Testis (tissue), 3 donors: ENCODE data around the gene MRTO4. TPM values are rescaled to one million over a fixed set of nuclear protein-coding genes. Genes with fewer than 3 reads are reported as not detected.

Source experiments
- DNase-seq: peaks from one replicate; pipeline ENCODE4 v3.0.0-alpha.2; 2019
- H3K27ac ChIP-seq, 2 donors: fragments of 200-600 bp; sonication (generic); one replicate each; pipeline ENCODE4 v1.5.1; 2019
- H3K27me3 ChIP-seq: fragments of 200-600 bp; sonication (generic); one replicate; pipeline ENCODE4 v1.5.1; 2019
- H3K36me3 ChIP-seq: fragments of 200-600 bp; sonication (generic); one replicate; pipeline ENCODE4 v1.5.1; 2017; ENCODE audit warnings: low read depth; ENCODE audit errors: missing control alignments
- H3K4me1 ChIP-seq: fragments of 200-600 bp; sonication (generic); one replicate; pipeline ENCODE4 v1.5.1; 2019
- H3K4me3 ChIP-seq, 2 donors: fragments of 200-600 bp; sonication (generic); one replicate each; pipeline ENCODE4 v1.5.1; 2017 to 2019
- H3K9me3 ChIP-seq: fragments of 200-600 bp; sonication (generic); one replicate; pipeline ENCODE4 v1.5.1; 2017
- POLR2A ChIP-seq: fragments of 450-650 bp; IDR thresholded peaks from one replicate; pipeline ENCODE4 v1.6.1; 2017; ENCODE audit warnings: antibody characterized with exemption, mild to moderate bottlenecking, moderate library complexity
- WGBS, 2 donors: methylation state at CpG; one replicate each; pipeline ENCODE4 v1.1.5; 2018; 5-methylcytosine and 5-hydroxymethylcytosine counted together
- intact Hi-C: fragments of 100-400 bp; cut with DNase I; formaldehyde crosslinking; loops from one replicate; pipeline ENCODE4 v1.15.1; 2023; ENCODE audit warnings: low total_unique reads
- polyA plus RNA-seq: library from polyadenylated mRNA; stranded (reverse); fragments of 350-450 nt; fragmentation: Illumina TruSeq; extraction: RNeasy Lipid Tissue Mini Kit (QIAGEN cat#74804); gene quantifications from one replicate; pipeline ENCODE4 v1.2.3, GENCODE V29; 2014; ENCODE audit warnings: low read depth, low replicate concordance; ENCODE audit not compliant: insufficient read depth
- small RNA-seq, 2 donors: library from RNA; depleted of rRNA; stranded (forward); fragments of <200 nt; gene quantifications; one replicate each; pipeline ENCODE3, GENCODE V24; 2016
- total RNA-seq, 2 donors: library from RNA; depleted of rRNA; stranded (reverse); fragments of >200 nt; gene quantifications; one replicate each; pipeline ENCODE4 v1.2.3, GENCODE V29; 2016
- TF ChIP-seq, protein P1 (sequence below), 3 experiments: fragments of 450-650 bp in 2 of 3; fragments of 200-600 bp in 1 of 3; sonication (generic) in 1 of 3; IDR thresholded peaks; one replicate each; pipeline ENCODE4 v1.5.1; 2016 to 2019; ENCODE audit warnings: antibody characterized with exemption in 3 of 3, mild to moderate bottlenecking in 2 of 3, moderate library complexity in 1 of 3

Gene MRTO4
- total and polyA plus RNA-seq, 3 donors from 2014 or later = 25.8 to 46.4 (median 36.9) TPM

DNA sequence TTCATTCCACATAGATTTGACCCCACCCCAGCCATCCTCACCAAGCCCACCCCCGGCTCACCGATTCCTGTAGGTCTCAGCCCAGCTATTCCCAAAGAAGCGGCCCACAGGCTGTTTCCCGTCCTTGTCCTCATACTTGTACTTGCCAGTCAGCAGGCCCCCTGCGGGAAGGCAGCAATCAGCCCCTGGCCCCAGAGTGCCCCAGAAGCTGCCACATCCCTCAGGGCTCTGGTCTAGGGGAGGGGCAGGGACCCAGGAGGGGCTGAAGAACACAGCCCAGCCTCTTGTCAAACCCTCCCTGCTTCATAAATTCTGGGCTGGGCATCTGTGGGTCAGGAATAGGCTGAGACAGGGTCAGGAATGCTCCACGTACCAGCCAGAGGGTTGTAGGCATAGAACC lies 55.3 kb downstream of the MRTO4 start:
- DNase-seq = no peak
- WGBS, 2 donors = 95 to 97% methylated on average over 5 to 6 of the region's 6 CpGs
- Histone ChIP-seq H3K4me1 (peaks cover 8% of the 10 kb centered on the region), H3K4me3 (no peak overlapping the region), H3K9me3 (no peaks in the 10 kb centered on the region), H3K27ac (no peak overlapping the region), H3K27me3 (no peaks in the 10 kb centered on the region), H3K36me3 (no peaks in the 10 kb centered on the region)
- intact Hi-C loops = no loop called here
- TF ChIP-seq, protein P1, sequence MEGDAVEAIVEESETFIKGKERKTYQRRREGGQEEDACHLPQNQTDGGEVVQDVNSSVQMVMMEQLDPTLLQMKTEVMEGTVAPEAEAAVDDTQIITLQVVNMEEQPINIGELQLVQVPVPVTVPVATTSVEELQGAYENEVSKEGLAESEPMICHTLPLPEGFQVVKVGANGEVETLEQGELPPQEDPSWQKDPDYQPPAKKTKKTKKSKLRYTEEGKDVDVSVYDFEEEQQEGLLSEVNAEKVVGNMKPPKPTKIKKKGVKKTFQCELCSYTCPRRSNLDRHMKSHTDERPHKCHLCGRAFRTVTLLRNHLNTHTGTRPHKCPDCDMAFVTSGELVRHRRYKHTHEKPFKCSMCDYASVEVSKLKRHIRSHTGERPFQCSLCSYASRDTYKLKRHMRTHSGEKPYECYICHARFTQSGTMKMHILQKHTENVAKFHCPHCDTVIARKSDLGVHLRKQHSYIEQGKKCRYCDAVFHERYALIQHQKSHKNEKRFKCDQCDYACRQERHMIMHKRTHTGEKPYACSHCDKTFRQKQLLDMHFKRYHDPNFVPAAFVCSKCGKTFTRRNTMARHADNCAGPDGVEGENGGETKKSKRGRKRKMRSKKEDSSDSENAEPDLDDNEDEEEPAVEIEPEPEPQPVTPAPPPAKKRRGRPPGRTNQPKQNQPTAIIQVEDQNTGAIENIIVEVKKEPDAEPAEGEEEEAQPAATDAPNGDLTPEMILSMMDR (IDR thresholded peaks at IDR 0.05) = no peak
- no peak for TF ChIP-seq POLR2A

DNA sequence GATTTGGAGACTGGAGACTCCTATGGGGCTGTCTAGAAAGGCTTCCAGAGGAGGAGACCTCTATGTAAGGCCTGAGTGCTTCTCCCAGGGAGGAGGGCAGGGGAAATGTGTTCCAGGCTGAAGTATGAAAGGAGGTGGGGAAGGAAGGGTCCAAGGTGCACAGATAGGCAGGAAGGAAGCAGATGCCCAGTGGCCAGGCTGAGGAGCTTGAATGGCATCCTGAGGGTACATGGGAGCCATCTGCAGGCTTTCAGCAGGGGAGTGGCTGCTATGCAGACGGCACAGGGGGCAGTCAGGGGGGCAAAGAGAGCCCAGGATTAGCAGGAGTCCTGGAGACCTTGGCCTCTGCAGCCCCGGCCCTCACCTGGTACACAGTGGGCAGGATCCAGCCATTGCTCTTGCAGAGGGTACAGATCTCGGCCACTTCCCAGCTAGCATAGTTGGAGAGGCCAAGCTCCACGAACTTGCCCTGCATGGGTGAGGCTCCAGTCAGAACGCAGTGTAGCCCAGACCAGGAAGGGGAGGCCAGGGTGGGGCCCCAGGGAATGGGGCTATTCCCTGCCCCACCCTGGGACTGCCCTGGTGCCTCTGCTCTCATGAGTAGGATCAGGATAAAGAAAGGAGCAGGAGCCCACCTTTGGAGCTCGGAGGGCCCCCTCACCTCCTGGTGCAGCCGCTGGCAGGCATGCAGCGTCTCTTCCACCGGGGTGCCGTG lies 56.3 kb downstream of the MRTO4 start:
- intact Hi-C loops = no loop called here
- Histone ChIP-seq H3K4me1 (peaks cover 12% of the 10 kb centered on the region), H3K9me3 (no peaks in the 10 kb centered on the region), H3K36me3 (no peaks in the 10 kb centered on the region), H3K27me3 (no peaks in the 10 kb centered on the region), H3K27ac (no peak overlapping the region), H3K4me3 (no peak overlapping the region)
- DNase-seq = no peak
- TF ChIP-seq POLR2A = no peak
- TF ChIP-seq, protein P1 (IDR thresholded peaks at IDR 0.05) = no peak
- WGBS, 2 donors = 87 to 93% methylated on average over 6 to 8 of the region's 10 CpGs

DNA sequence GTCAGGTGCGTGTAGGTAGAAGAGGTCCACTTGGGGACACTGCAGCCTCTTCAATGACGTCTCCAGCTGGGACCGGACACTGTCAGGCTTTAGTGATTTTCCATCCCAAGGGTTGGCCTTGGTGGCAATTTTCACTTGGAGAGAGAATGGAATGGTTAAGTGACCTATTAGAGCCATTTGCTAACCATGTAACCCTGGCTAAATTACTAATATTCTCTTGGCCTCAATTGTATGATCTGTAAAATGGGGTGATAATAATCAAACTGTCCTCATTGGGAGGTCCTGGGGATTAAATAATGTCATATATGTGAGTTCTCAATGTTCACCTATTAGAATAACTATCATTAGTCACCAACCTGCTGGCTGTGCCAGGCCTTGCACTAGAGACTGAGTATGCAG lies 56.9 kb downstream of the MRTO4 start:
- intact Hi-C loops = no loop called here
- no peaks in the 10 kb centered on the region for H3K9me3 ChIP-seq
- TF ChIP-seq, protein P1 (IDR thresholded peaks at IDR 0.05) = no peak
- no peak for TF ChIP-seq POLR2A
- peaks cover 17% of the 10 kb centered on the region for H3K4me1 ChIP-seq
- no peak overlapping the region for H3K4me3 ChIP-seq
- H3K27me3 ChIP-seq = no peaks in the 10 kb centered on the region
- no peaks in the 10 kb centered on the region for H3K36me3 ChIP-seq
- no peak overlapping the region for H3K27ac ChIP-seq
- DNase-seq = no peak
- 92% methylated on average over 3 of the region's 3 CpGs; no CpG with 5 or more reads in 1 of the 2 donors for WGBS, 2 donors

DNA sequence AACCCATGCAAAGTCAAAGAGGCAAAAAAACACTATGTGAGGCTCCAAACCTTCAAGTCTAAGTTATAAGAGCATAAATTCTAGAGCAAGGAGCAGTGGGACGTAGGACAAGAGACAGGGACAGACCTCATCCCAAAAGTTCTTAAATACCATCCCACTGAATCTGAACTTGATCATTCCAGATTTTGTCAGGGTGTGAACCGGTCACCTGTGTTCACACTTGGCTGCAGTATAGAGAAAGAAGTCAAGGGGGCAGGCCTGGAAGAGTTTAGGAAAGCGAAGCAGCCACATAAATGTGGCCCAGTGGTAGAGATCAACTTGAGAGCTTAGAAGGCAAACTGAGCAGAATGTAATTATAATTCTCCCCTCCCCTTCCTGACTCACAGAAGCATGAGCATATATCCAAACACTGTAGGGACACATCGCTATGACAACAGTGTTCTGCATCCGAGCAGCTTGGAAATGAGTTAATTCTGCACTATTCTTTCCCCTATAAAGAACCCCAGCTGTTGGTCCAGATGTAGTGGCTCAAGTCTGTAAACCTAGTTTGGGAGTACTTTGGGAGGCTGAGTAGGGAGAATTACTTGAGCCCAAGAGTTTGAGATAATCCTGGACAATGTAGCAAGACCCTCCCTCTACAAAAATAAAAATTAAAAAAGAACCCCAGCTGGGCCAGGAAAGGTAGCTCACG lies 57.7 kb downstream of the MRTO4 start:
- no peak overlapping the region for H3K4me3 ChIP-seq
- H3K4me1 ChIP-seq = peaks cover 23% of the 10 kb centered on the region
- intact Hi-C loops = no loop called here
- no peaks in the 10 kb centered on the region for H3K27me3 ChIP-seq
- H3K36me3 ChIP-seq = no peaks in the 10 kb centered on the region
- TF ChIP-seq, protein P1 (IDR thresholded peaks at IDR 0.05) = no peak
- TF ChIP-seq POLR2A = no peak
- H3K9me3 ChIP-seq = no peaks in the 10 kb centered on the region
- DNase-seq = no peak
- H3K27ac ChIP-seq = no peak overlapping the region
- WGBS, 2 donors = 77 to 88% methylated on average over 6 of the region's 6 CpGs

Small RNA genes lying within 50 kb of the gene (small RNA-seq; reads per million reads assigned to genes)
- 0 reads per million in 2 donors for gene RNU6-1099P

Other genes starting within 250 kb of the MRTO4 start
- 100 to 1,000 TPM; 613 to 708 TPM for gene UBR4, start 41.5 kb upstream of the MRTO4 start, total RNA-seq
- 301 TPM for gene UBR4, start 41.5 kb upstream of the MRTO4 start, polyA plus RNA-seq
- 100 to 1,000 TPM in 1 of 2 donors, 10 to 100 TPM in 1; 79.0 to 114 TPM for gene EMC1, start 281 bp upstream of the MRTO4 start, total RNA-seq
- gene EMC1, start 281 bp upstream of the MRTO4 start, polyA plus RNA-seq = 41.9 TPM
- gene AKR7A3, start 37.0 kb downstream of the MRTO4 start, total RNA-seq = 1 to 10 TPM; 6.2 to 6.5 TPM
- gene AKR7A3, start 37.0 kb downstream of the MRTO4 start, polyA plus RNA-seq = 2.3 TPM
- 100 to 1,000 TPM in 1 of 2 donors, 10 to 100 TPM in 1; 83.3 to 141 TPM for gene AKR7A2, start 60.3 kb downstream of the MRTO4 start, total RNA-seq
- gene AKR7A2, start 60.3 kb downstream of the MRTO4 start, polyA plus RNA-seq = 73.0 TPM
- gene SLC66A1, start 60.5 kb downstream of the MRTO4 start, total RNA-seq = 10 to 100 TPM; 61.1 to 66.0 TPM
- gene SLC66A1, start 60.5 kb downstream of the MRTO4 start, polyA plus RNA-seq = 27.9 TPM
- 100 to 1,000 TPM; 147 to 207 TPM for gene CAPZB, start 233.7 kb downstream of the MRTO4 start, total RNA-seq
- 502 TPM for gene CAPZB, start 233.7 kb downstream of the MRTO4 start, polyA plus RNA-seq